ENCODE measurements around the gene RARG.
"Not testable (repeated sequence)": the region's sequence is repeated elsewhere in the genome, so short reads cannot be mapped to it uniquely, and the experiment has no call there.

The RARG gene

DNA sequence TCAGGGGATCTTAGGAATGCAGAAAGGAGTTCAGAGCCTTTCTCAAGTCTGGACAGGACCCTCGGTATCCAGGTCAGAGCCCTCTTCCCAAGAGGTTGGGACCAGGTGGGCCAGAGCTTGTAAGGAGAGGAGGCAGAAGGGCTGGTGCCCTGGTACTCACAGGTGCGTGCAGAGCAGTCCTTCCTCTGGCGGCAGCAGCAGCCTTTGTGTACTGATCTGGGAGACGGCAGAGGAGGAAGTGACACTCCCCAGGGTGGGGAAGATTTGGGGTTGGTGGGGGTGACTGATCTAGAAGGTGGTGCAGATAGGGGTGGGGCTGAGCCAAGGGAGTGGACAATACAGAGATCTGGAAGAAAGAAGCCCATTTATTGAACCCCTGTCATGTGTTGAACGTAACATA lies 25.0 kb downstream of the RARG start, which contains the start of gene ITGB7:
Gene ITGB7, minus strand, starts transcription at position 210 of the 400 bp plus-strand sequence. CDS start 6,808 bp downstream, outside the sequence.
- Mint-ChIP-seq H3K4me1 (peaks cover 7% of the 10 kb centered on the region), H3K27me3 (ENCODE audit: low read depth) (no peaks in the 10 kb centered on the region), H3K4me3 (no peak within 1 kb of the TSS), H3K36me3 (ENCODE audit: low read depth) (peaks cover 8% of the 10 kb centered on the region), H3K9me3 (no peaks in the 10 kb centered on the region), H3K27ac (peak within 1 kb of the TSS in 1 of 3 experiments; percentile 16)
- TF ChIP-seq CTCF (IDR thresholded peaks at IDR 0.05; ENCODE audit: unreplicated experiment in 3 of 3) = no peak

DNA sequence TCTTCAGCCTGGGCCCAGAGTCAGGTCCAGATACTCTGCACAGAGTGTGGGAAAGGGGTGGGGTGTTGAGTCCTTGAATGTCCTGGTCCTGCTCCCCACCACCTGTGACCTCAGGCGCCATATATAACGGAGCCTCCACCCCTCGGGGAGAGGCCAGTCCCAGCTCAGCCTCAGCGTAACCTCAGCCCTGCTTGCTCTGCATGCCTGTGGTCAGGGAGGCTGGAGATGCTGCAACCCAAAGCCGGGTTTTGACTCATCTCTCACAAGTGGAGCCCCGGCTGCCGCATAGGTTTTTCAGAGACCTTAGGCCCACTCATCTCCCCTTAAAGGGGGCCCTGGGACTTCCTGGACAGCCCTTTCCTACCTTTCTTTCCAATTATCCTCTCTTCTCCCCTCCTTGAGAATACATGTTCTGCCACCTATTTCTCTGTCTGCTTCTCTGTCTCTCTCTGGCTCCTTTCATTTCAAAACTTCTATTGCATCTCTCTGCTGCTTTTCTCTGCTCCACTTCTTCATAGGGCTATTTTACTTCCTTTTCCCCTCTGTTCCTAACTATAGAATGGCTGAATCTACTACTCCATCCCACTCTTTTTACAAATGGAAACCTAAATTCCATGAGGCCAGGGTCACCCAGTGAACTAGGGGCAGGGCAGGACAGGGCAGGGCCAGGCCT lies 26.1 kb downstream of the RARG start:
- Mint-ChIP-seq H3K9me3 (no peaks in the 10 kb centered on the region), H3K36me3 (ENCODE audit: low read depth) (peaks cover 3% of the 10 kb centered on the region), H3K27ac (peak overlapping the region in 1 of 3 experiments; percentile 16), H3K27me3 (ENCODE audit: low read depth) (no peaks in the 10 kb centered on the region), H3K4me1 (peaks cover 7% of the 10 kb centered on the region), H3K4me3 (no peak overlapping the region)
- no peak for TF ChIP-seq CTCF (IDR thresholded peaks at IDR 0.05; ENCODE audit: unreplicated experiment in 3 of 3)

GRCh38 chr12:53204351-53204750 lies 27.7 kb downstream of the RARG start:
- Mint-ChIP-seq H3K9me3 (no peaks in the 10 kb centered on the region), H3K4me3 (no peak overlapping the region), H3K4me1 (peaks cover 7% of the 10 kb centered on the region), H3K27ac (no peak overlapping the region), H3K36me3 (ENCODE audit: low read depth) (peaks cover 3% of the 10 kb centered on the region), H3K27me3 (ENCODE audit: low read depth) (peaks cover 9% of the 10 kb centered on the region)
- TF ChIP-seq CTCF (IDR thresholded peaks at IDR 0.05; ENCODE audit: unreplicated experiment in 3 of 3) = no peak

GRCh38 chr12:53202316-53202715 lies 29.7 kb downstream of the RARG start:
- not testable (repeated sequence) for H3K4me1 Mint-ChIP-seq; H3K4me3 Mint-ChIP-seq; H3K36me3 Mint-ChIP-seq (ENCODE audit: low read depth); H3K9me3 Mint-ChIP-seq; H3K27ac Mint-ChIP-seq
- peaks cover 26% of the 10 kb centered on the region for H3K27me3 Mint-ChIP-seq (ENCODE audit: low read depth)

GRCh38 chr12:53201639-53202038 lies 30.4 kb downstream of the RARG start:
- TF ChIP-seq CTCF (IDR thresholded peaks at IDR 0.05; ENCODE audit: unreplicated experiment in 3 of 3) = no peak
- Mint-ChIP-seq H3K36me3 (ENCODE audit: low read depth) (no peaks in the 10 kb centered on the region), H3K4me3 (no peak overlapping the region), H3K27me3 (ENCODE audit: low read depth) (peaks cover 33% of the 10 kb centered on the region), H3K4me1 (no peaks in the 10 kb centered on the region), H3K9me3 (no peaks in the 10 kb centered on the region), H3K27ac (no peak overlapping the region)

DNA sequence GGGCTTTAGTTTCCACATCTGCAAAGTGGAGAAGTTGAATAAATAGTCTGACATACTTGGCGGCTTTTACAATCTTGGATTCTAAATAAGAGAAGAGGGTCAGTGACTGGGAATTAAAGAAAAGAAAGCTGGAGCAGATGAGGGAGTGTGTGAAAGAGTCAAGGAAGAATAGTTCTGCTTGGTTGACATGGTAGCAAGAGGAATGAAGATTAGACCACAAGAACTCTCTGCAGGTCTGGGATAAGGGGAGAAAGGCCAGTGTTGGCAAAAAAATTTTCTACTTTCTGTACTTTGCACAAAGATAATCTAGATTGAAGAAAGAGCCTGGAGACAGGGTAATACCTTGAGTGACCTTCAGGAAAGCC lies 30.9 kb downstream of the RARG start:
- Mint-ChIP-seq H3K4me3 (no peak overlapping the region), H3K27ac (no peak overlapping the region), H3K4me1 (no peaks in the 10 kb centered on the region), H3K9me3 (no peaks in the 10 kb centered on the region), H3K27me3 (ENCODE audit: low read depth) (peaks cover 36% of the 10 kb centered on the region), H3K36me3 (ENCODE audit: low read depth) (no peaks in the 10 kb centered on the region)
- TF ChIP-seq CTCF (IDR thresholded peaks at IDR 0.05; ENCODE audit: unreplicated experiment in 3 of 3) = no peak
